ENCODE results near the gene SLC25A12. TPM values are rescaled to one million over a fixed set of nuclear protein-coding genes. Genes with fewer than 3 reads are reported as not detected.

SLC25A12 gene
- total RNA-seq, 1 experiment from 2014 or later: 17.7 TPM

- intact Hi-C loops (cut with micrococcal nuclease; ENCODE audit: unreplicated experiment): no loop called here
- CTCF ChIA-PET: interaction anchor here (0.6 kb wide), 1 partner anchor 235 kb away, joined by 3 read pairs; no protein-coding TSS in a partner anchor
- no peak for DNase-seq (ENCODE audit: low spot score)
- Histone ChIP-seq H3K36me3 (ENCODE audit: insufficient read depth, low read length, poor library complexity, severe bottlenecking) (no peaks in the 10 kb centered on the region), H3K27ac (ENCODE audit: low read depth, low read length, poor library complexity, severe bottlenecking) (no peak overlapping the region), H3K9me3 (ENCODE audit: low read depth, low read length, poor library complexity, severe bottlenecking) (no peaks in the 10 kb centered on the region), H3K4me3 (ENCODE audit: low read depth, low read length, poor library complexity, severe bottlenecking) (no peak overlapping the region), H3K4me1 (ENCODE audit: insufficient read depth, low read length, poor library complexity, severe bottlenecking) (peaks cover 9% of the 10 kb centered on the region), H3K27me3 (replicated peaks; ENCODE audit: insufficient read depth, low read depth, low read length, poor library complexity) (no peaks in the 10 kb centered on the region)
- no TSS peak for BruUV-seq (replicated peaks)
- POLR2A ChIA-PET (ENCODE audit: low non-redundant PET): no interaction called here
- TF ChIP-seq, protein P1, sequence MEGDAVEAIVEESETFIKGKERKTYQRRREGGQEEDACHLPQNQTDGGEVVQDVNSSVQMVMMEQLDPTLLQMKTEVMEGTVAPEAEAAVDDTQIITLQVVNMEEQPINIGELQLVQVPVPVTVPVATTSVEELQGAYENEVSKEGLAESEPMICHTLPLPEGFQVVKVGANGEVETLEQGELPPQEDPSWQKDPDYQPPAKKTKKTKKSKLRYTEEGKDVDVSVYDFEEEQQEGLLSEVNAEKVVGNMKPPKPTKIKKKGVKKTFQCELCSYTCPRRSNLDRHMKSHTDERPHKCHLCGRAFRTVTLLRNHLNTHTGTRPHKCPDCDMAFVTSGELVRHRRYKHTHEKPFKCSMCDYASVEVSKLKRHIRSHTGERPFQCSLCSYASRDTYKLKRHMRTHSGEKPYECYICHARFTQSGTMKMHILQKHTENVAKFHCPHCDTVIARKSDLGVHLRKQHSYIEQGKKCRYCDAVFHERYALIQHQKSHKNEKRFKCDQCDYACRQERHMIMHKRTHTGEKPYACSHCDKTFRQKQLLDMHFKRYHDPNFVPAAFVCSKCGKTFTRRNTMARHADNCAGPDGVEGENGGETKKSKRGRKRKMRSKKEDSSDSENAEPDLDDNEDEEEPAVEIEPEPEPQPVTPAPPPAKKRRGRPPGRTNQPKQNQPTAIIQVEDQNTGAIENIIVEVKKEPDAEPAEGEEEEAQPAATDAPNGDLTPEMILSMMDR (conservative IDR thresholded peaks at IDR 0.05; ENCODE audit: low read depth, low read length): no peak
- TF ChIP-seq EZH2 (IDR thresholded peaks at IDR 0.05; ENCODE audit: borderline replicate concordance, low read depth, low read length, poor library complexity, severe bottlenecking): no peak
Measured at GRCh38 chr2:171939058-171939742, 45.2 kb upstream of the SLC25A12 start.

DNA sequence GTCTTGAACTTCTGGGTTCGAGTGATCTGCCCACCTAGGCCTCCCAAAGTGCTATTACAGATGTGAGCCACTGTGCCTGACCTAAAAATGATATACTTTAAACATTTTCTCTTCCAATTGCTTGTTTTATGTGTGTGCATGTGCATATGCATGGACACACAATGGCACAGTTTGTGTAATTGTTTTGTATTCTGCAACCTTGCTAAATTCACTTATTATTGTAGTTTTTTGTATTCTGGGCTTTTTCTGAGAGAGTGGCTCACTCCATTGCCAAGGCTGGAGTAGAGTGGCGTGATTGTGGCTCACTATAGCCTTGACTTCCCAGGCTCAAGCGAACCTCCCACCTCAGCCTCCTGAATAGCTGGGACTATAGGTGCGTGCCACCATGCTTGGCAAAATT is 36.3 kb upstream of the SLC25A12 start:
- no TSS peak for BruUV-seq (replicated peaks)
- H3K4me1 ChIP-seq (ENCODE audit: insufficient read depth, low read length, poor library complexity, severe bottlenecking): no peaks in the 10 kb centered on the region
- H3K27me3 ChIP-seq (replicated peaks; ENCODE audit: insufficient read depth, low read depth, low read length, poor library complexity): no peaks in the 10 kb centered on the region
- CTCF ChIA-PET: no interaction called here
- intact Hi-C loops (cut with micrococcal nuclease; ENCODE audit: unreplicated experiment): no loop called here
- no peaks in the 10 kb centered on the region for H3K9me3 ChIP-seq (ENCODE audit: low read depth, low read length, poor library complexity, severe bottlenecking)
- DNase-seq (ENCODE audit: low spot score): no peak
- no peak overlapping the region for H3K27ac ChIP-seq (ENCODE audit: low read depth, low read length, poor library complexity, severe bottlenecking)
- POLR2A ChIA-PET (ENCODE audit: low non-redundant PET): no interaction called here
- H3K4me3 ChIP-seq (ENCODE audit: low read depth, low read length, poor library complexity, severe bottlenecking): no peak overlapping the region
- no peak for TF ChIP-seq EZH2 (IDR thresholded peaks at IDR 0.05; ENCODE audit: borderline replicate concordance, low read depth, low read length, poor library complexity, severe bottlenecking)
- TF ChIP-seq, protein P1 (conservative IDR thresholded peaks at IDR 0.05; ENCODE audit: low read depth, low read length): no peak
- H3K36me3 ChIP-seq (ENCODE audit: insufficient read depth, low read length, poor library complexity, severe bottlenecking): peaks cover 51% of the 10 kb centered on the region

DNA sequence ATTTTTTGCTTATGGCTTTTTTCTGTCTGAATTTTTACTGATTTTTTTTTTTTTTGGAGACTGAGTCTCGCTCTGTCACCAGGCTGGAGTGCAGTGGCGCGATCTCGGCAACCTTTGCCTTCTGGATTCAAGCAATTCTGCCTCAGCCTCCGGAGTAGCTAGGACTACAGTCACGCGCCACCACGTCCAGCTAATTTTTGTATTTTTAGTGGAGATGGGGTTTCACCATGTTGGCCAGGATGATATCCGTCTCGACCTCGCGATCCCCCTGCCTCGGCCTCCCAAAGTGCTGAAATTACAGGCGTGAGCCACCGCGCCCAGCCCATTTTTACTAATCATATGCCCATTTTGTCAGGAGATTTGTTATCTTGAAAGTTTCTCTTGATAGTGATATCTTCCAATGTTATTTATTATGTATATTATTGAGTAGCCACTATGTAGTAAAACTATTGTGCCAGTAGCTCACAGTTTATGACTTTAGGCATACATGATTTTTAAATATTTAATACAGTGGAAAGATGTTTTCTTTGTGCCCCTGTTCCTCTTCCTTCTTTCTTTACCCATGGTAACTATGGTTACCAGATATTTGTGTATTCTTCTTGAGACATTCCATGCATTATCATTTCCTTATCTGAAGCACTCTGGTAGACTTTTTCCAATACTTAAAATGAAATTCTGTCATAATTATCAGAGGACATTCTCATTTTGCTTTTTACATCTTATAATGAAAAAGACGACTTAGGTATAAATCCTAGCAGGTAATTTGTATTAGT is 30.3 kb upstream of the SLC25A12 start:
- TF ChIP-seq, protein P1 (conservative IDR thresholded peaks at IDR 0.05; ENCODE audit: low read depth, low read length): no peak
- no peak for TF ChIP-seq EZH2 (IDR thresholded peaks at IDR 0.05; ENCODE audit: borderline replicate concordance, low read depth, low read length, poor library complexity, severe bottlenecking)
- Histone ChIP-seq H3K4me3 (ENCODE audit: low read depth, low read length, poor library complexity, severe bottlenecking) (no peak overlapping the region), H3K4me1 (ENCODE audit: insufficient read depth, low read length, poor library complexity, severe bottlenecking) (peaks cover 11% of the 10 kb centered on the region), H3K9me3 (ENCODE audit: low read depth, low read length, poor library complexity, severe bottlenecking) (no peaks in the 10 kb centered on the region), H3K27me3 (replicated peaks; ENCODE audit: insufficient read depth, low read depth, low read length, poor library complexity) (no peaks in the 10 kb centered on the region), H3K27ac (ENCODE audit: low read depth, low read length, poor library complexity, severe bottlenecking) (no peak overlapping the region), H3K36me3 (ENCODE audit: insufficient read depth, low read length, poor library complexity, severe bottlenecking) (peaks cover 35% of the 10 kb centered on the region)
- no peak for DNase-seq (ENCODE audit: low spot score)
- BruUV-seq (replicated peaks): no TSS peak
- intact Hi-C loops (cut with micrococcal nuclease; ENCODE audit: unreplicated experiment): loop anchor here (5.0 kb wide), 1 partner anchor 178 kb away; the partner anchor contains the start of gene DLX2
- POLR2A ChIA-PET (ENCODE audit: low non-redundant PET): no interaction called here
- CTCF ChIA-PET: no interaction called here
